MCF 10A (cell line): ENCODE results near the gene DDX23. TPM values are rescaled to one million over a fixed set of nuclear protein-coding genes. Genes with fewer than 3 reads are reported as not detected.

Source experiments
- BruUV-seq: library from RNA; stranded (reverse); fragments of 400-500 nt; replicated peaks from 2 replicates; lab custom pipeline; 2021; lab: Mats Ljungman, UMichigan
- CTCF ChIA-PET: fragments of 300-600 bp; sonication (Branson Sonifier 250); formaldehyde crosslinking; extraction: SDS; loops from one replicate; lab custom pipeline; 2021; ENCODE audit warnings: antibody characterized with exemption, inconsistent platforms; lab: Yijun Ruan, JAX
- POLR2A ChIA-PET: fragments of 300-600, 350-650 bp; sonication (Branson Sonifier 250); formaldehyde crosslinking; extraction: SDS; loops from one replicate; lab custom pipeline; 2020; ENCODE audit warnings: antibody characterized with exemption, inconsistent platforms; lab: Yijun Ruan, JAX
- DNase-seq: peaks from one replicate; pipeline ENCODE4 v3.0.0-alpha.2; 2018; ENCODE audit not compliant: unreplicated experiment
- H3K27ac Mint-ChIP-seq: one replicate; pipeline ENCODE4 v1.8.0; 2022; ENCODE audit warnings: mild to moderate bottlenecking, low read depth, mixed read lengths; ENCODE audit not compliant: unreplicated experiment
- H3K27me3 Mint-ChIP-seq: one replicate; pipeline ENCODE4 v1.8.0; 2022; ENCODE audit warnings: mixed read lengths; ENCODE audit not compliant: insufficient read depth, unreplicated experiment
- H3K36me3 Mint-ChIP-seq: one replicate; pipeline ENCODE4 v1.8.0; 2022; ENCODE audit warnings: mild to moderate bottlenecking, moderate library complexity, mixed read lengths; ENCODE audit not compliant: insufficient read depth, unreplicated experiment
- H3K4me1 Mint-ChIP-seq: one replicate; pipeline ENCODE4 v1.8.0; 2022; ENCODE audit warnings: mixed read lengths; ENCODE audit not compliant: insufficient read depth, unreplicated experiment
- H3K4me3 Mint-ChIP-seq: one replicate; pipeline ENCODE4 v1.8.0; 2022; ENCODE audit warnings: mild to moderate bottlenecking, moderate library complexity, mixed read lengths; ENCODE audit not compliant: unreplicated experiment
- H3K9me3 Mint-ChIP-seq: one replicate; pipeline ENCODE4 v1.8.0; 2022; ENCODE audit warnings: mixed read lengths; ENCODE audit not compliant: unreplicated experiment
- intact Hi-C: fragments of 100-400 bp; cut with micrococcal nuclease; formaldehyde crosslinking; loops from 2 replicates; pipeline ENCODE4 v1.14.1; 2022
- total RNA-seq: library from RNA; stranded (reverse); gene quantifications from 2 replicates; pipeline ENCODE4 v1.2.3, GENCODE V29; 2022
- TF ChIP-seq, protein P1 (sequence below): fragments of 200-600 bp; IDR thresholded peaks from one replicate; pipeline ENCODE4 v1.8.0; 2022; ENCODE audit warnings: antibody characterized with exemption, mild to moderate bottlenecking; ENCODE audit not compliant: unreplicated experiment

Gene DDX23
- total RNA-seq, 1 experiment from 2014 or later, result 88.4 TPM

DNA sequence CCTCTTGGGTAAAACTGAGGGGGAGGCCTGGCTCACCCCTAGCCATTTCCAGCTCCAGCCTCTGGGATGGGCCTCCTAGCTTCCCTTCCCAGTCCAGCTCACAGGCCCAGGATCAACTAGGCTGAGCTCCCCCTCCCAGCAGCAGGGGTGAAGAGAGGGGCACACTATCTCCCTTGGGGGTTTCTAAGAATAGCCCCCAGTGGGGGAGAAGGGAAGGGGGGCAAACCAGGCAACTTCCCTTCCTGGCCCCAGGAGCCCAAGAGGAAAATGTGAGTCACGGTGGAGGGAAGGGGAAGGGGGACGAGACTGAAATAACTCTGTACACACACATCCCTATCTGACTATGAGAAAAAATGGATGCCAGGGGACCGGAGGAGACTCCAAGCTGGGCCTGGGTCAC is 72.1 kb downstream of the DDX23 start:
- Mint-ChIP-seq H3K9me3 (no peaks in the 10 kb centered on the region), H3K4me1 (peaks cover 7% of the 10 kb centered on the region), H3K27me3 (no peaks in the 10 kb centered on the region), H3K27ac (no peak overlapping the region), H3K36me3 (peaks cover 18% of the 10 kb centered on the region), H3K4me3 (no peak overlapping the region)
- POLR2A ChIA-PET, result interaction anchor here (0.8 kb wide), 2 partner anchors 8 to 10 kb away, joined by 3 read pairs; no protein-coding TSS in a partner anchor
- CTCF ChIA-PET, result interaction anchor here (0.5 to 2.5 kb wide), 6 partner anchors 8 to 34 kb away, joined by 3 to 14 read pairs (median 4); no protein-coding TSS in a partner anchor
- intact Hi-C loops, result no loop called here
- no TSS peak for BruUV-seq
- TF ChIP-seq, protein P1, sequence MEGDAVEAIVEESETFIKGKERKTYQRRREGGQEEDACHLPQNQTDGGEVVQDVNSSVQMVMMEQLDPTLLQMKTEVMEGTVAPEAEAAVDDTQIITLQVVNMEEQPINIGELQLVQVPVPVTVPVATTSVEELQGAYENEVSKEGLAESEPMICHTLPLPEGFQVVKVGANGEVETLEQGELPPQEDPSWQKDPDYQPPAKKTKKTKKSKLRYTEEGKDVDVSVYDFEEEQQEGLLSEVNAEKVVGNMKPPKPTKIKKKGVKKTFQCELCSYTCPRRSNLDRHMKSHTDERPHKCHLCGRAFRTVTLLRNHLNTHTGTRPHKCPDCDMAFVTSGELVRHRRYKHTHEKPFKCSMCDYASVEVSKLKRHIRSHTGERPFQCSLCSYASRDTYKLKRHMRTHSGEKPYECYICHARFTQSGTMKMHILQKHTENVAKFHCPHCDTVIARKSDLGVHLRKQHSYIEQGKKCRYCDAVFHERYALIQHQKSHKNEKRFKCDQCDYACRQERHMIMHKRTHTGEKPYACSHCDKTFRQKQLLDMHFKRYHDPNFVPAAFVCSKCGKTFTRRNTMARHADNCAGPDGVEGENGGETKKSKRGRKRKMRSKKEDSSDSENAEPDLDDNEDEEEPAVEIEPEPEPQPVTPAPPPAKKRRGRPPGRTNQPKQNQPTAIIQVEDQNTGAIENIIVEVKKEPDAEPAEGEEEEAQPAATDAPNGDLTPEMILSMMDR, result no peak
- DNase-seq, result no peak

Other genes with a start within 250 kb of the DDX23 start
- gene KANSL2, start 169.9 kb downstream of the DDX23 start, total RNA-seq, result 35.3 and 44.2 TPM in 2 replicates
- 54.3 and 55.1 TPM in 2 replicates for gene CCNT1, start 135.5 kb downstream of the DDX23 start, total RNA-seq
- gene ADCY6, start 63.1 kb downstream of the DDX23 start, total RNA-seq, result 21.9 and 33.2 TPM in 2 replicates
- gene CACNB3, start 33.7 kb downstream of the DDX23 start, total RNA-seq, result 6.9 and 7.0 TPM in 2 replicates
- 1.0 and 1.2 TPM in 2 replicates for gene RND1, start 13.7 kb upstream of the DDX23 start, total RNA-seq
- 11.0 and 13.1 TPM in 2 replicates for gene FKBP11, start 73.3 kb upstream of the DDX23 start, total RNA-seq
- gene ARF3, start 105.3 kb upstream of the DDX23 start, total RNA-seq, result 117 and 129 TPM in 2 replicates
- gene WNT10B, start 119.6 kb upstream of the DDX23 start, total RNA-seq, result 1.1 TPM in 1 of 2 replicates, not detected in the other
- not detected in 2 replicates for gene WNT1, start 126.2 kb upstream of the DDX23 start, total RNA-seq
- 0.28 and 0.47 TPM in 2 replicates for gene DDN, start 147.2 kb upstream of the DDX23 start, total RNA-seq
- 80.3 and 84.6 TPM in 2 replicates for gene PRKAG1, start 166.6 kb upstream of the DDX23 start, total RNA-seq
- 76.9 and 92.5 TPM in 2 replicates for gene KMT2D, start 208.6 kb upstream of the DDX23 start, total RNA-seq
- gene RHEBL1, start 217.8 kb upstream of the DDX23 start, total RNA-seq, result 0.35 and 0.93 TPM in 2 replicates
- gene DHH, start 242.6 kb upstream of the DDX23 start, total RNA-seq, result not detected in 2 replicates